Smooth muscle cell of bladder (primary cell): ENCODE results near the gene COX6B1. TPM values are rescaled to one million over a fixed set of nuclear protein-coding genes. Genes with fewer than 3 reads are reported as not detected.

ENCODE experiments used
- total RNA-seq: library from RNA; depleted of rRNA; stranded (reverse); fragments of >200 nt; gene quantifications from 2 replicates; pipeline ENCODE4 v1.2.3, GENCODE V29; 2014

The COX6B1 gene, protein sequence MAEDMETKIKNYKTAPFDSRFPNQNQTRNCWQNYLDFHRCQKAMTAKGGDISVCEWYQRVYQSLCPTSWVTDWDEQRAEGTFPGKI
- 495 and 644 TPM in 2 replicates for total RNA-seq

DNA sequence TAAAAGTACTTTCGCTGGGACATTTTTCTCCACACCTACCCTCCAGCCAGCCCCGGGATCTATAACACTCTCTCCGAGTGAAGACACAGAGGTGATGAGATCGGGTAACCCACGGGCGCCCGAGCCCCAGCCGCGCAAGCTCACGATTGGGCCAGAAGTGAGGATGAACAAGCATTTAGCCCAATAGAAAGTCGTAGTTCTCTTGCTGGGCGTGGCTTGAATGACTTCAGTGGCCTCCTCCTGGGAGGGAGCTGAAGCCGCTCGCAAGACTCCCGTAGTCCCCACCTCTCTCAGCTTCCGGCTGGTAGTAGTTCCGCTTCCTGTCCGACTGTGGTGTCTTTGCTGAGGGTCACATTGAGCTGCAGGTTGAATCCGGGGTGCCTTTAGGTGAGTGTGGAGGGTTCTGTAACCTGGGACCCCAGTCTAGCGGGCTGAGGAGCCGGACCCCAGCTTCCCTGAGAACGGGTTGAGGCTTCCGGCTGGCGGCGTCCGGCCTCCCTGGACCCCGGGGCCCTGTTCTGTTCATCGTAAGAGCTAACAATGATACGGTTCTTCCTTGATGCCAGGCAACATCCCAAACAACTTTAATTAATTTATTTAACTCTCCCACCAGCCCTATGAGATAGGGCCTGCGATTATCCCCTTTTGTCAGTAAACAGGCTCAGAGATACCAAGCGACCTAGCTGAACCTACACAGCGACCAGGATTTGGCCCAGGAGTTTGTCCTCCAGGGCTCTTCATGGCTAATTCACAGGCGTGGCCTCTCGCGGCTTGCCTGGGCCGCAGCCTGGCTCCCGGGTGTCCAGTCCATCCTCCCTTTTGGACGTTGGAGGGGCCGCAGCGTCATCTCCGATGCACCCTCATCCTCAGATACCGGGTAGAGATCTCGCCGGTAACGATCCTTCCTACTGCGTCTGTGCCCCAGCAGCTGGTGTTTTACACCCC, at the start of gene COX6B1:
Gene COX6B1 (plus strand): TSS at position 307 of the 945 bp plus-strand sequence. CDS start 2,921 bp downstream, outside the sequence.

DNA sequence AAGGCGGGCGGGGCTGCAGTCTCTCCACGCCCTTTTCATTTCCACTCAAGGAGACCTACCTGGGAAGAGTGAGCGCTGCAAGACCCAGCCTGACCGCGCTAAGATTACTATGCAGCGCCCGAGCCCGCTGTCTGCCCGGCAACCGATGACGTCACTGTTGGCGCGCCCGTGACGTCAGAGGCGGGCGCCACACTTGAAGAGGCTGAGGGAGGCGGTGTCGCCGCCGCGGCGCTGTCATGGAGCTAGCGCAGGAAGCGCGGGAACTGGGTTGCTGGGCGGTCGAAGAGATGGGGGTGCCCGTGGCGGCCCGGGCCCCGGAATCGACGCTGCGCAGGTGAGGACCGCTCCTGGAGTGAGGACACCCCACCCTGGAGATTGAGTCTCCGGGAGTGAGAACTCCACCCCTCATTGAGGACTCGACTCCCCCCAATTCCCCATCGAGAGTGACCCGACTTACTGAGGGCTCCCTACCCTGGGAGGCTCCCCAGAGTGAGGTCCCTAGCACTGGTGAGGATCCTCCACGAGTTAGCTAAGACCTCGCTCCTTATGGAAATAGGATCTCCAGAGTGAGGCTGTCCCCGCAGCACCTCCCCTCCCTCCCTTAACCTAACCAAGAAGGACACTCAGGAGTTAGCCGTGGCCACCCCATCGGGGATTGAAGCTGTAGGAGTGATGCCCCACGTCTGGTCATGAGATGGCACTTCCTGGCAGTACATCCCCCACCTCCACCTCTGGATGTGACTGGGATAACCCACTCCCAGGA, 35.4 kb upstream of the COX6B1 start, which contains the start of gene HAUS5:
Gene HAUS5 (plus strand): TSS at position 177 of the 763 bp plus-strand sequence. CDS start 60 bp downstream, at position 237.

DNA sequence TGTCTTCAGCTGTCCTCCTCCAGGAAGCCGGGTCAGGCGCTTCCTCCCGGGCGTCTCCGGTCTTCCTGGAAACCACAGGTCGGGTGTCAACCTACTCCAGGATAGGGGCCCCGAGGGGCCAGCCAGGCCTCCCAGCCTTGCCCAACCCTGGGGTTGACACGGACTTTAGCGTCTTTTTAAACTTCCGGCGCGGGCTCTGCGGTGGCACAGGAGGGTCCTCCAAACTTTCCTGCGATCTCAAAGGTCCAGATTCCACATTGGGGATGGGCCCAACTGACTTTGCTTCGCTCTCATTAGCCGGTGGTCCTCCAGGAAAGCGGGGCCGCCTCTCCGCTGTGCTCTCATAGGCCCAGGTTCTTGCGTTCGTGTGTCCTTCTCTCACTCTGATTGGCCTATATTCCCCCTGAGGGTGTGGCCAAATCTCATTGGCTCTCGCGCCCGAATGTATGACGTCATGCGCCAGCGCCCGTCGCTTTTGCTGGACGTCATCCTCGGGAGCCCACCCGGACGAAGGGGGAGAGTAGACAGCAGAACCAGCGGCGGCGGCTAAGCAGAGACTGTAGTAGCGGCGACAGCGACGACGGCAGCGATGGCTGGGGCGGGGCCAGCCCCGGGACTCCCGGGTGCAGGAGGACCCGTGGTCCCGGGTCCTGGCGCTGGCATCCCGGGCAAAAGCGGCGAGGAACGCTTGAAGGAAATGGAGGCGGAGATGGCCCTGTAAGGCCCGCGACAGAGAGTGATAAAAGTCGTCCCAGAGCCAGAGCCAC, 19.4 kb upstream of the COX6B1 start, which contains the start of gene RBM42:
Gene RBM42 (plus strand): TSS at position 472 of the 767 bp plus-strand sequence. CDS start 118 bp downstream, at position 590.

DNA sequence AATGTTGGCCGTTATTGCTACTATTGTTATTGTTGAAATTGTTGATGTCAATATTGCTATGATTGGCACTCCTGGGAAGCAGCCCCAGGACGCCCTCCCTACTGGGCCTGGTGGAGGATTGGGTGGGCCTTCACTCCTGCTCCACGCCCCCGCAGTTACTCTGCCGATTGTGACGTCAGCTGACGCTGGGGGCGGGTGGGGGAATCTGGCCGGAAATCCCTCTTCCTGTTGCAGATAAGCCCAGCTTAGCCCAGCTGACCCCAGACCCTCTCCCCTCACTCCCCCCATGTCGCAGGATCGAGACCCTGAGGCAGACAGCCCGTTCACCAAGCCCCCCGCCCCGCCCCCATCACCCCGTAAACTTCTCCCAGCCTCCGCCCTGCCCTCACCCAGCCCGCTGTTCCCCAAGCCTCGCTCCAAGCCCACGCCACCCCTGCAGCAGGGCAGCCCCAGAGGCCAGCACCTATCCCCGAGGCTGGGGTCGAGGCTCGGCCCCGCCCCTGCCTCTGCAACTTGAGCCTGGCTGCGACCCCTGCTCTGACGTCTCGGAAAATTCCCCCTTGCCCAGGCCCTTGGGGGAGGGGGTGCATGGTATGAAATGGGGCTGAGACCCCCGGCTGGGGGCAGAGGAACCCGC, 6.5 kb upstream of the COX6B1 start, which contains the start of gene ETV2:
Gene ETV2 (plus strand): TSS at position 231 of the 637 bp plus-strand sequence. CDS start 716 bp downstream, outside the sequence.

DNA sequence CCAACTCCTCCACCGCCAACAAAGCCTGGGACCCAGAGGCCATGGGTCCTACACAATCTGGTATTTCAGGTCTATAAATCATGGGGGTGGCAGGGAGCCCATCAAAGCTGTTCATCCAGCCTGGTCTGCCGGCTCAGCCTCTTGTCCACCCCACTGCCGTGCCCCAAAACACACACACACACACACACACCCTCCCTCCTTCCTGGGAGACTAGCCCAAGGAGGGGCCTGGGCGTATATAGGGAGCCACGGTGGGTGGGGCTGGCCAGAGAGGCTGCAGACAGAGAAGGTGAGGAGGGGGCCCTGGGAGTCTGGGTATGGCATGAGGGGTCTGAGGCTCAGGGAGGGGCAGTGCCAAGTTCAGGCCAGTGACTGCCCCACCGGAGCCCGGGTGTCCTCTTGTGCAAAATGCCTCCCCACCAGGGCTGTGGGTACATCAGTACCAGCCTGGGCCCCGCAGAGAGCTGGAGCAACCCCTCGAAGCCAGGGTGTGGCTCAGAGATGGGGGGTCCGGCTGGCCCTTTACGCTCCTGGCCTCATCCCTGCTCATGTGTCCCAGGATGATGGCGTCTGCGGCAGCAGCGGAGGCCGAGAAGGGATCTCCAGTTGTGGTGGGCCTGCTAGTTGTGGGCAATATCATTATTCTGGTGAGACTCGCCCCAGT, 18.3 kb downstream of the COX6B1 start, which contains the start of gene UPK1A:
Gene UPK1A (plus strand): TSS at position 267 of the 663 bp plus-strand sequence. CDS start 296 bp downstream, at position 563.

DNA sequence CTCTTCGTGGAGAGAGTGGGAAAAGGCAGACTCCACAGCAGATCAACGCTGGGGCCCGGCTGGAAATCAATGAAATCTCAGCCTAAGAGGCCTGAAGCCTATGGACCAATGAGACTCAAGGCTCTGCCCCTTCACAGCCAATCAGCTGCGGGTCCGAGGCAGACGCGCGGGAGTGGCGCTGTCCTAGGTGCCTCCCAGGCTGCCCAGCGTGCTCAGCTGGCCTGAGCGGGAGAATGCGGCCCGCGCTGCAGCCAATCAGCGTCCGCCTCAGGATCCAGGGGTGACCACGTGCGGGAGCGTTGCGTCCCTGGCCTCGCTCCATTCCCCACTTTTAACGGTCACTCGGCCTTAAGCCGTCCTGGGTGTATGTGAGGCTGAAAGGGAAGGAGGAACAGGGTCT, 56.1 kb downstream of the COX6B1 start, which contains the start of gene ZBTB32:
Gene ZBTB32 (plus strand): TSS at position 341 of the 400 bp plus-strand sequence. CDS start 10,069 bp downstream, outside the sequence.

Other genes starting within 250 kb of the COX6B1 start
- not detected in 2 replicates for gene FFAR2, start 200.1 kb upstream of the COX6B1 start, total RNA-seq
- not detected in 2 replicates for gene KRTDAP, start 157.9 kb upstream of the COX6B1 start, total RNA-seq
- gene DMKN, start 134.7 kb upstream of the COX6B1 start, total RNA-seq, result 4.0 and 18.3 TPM in 2 replicates
- gene SBSN, start 120.0 kb upstream of the COX6B1 start, total RNA-seq, result 2.1 and 9.3 TPM in 2 replicates
- gene GAPDHS, start 114.9 kb upstream of the COX6B1 start, total RNA-seq, result not detected in 2 replicates
- 81.8 and 120 TPM in 2 replicates for gene TMEM147, start 102.7 kb upstream of the COX6B1 start, total RNA-seq
- gene ATP4A, start 84.7 kb upstream of the COX6B1 start, total RNA-seq, result not detected in 2 replicates
- not detected in 2 replicates for gene PMIS2, start 62.1 kb upstream of the COX6B1 start, total RNA-seq
- gene HAUS5, start 35.6 kb upstream of the COX6B1 start, total RNA-seq, result 3.0 and 3.5 TPM in 2 replicates
- gene RBM42, start 19.3 kb upstream of the COX6B1 start, total RNA-seq, result 33.4 and 34.0 TPM in 2 replicates
- 0.18 and 0.28 TPM in 2 replicates for gene ETV2, start 6.6 kb upstream of the COX6B1 start, total RNA-seq
- gene UPK1A, start 18.2 kb downstream of the COX6B1 start, total RNA-seq, result 0.09 TPM in 1 of 2 replicates, not detected in the other
- not detected in 2 replicates for gene ZBTB32, start 56.2 kb downstream of the COX6B1 start, total RNA-seq
- gene KMT2B, start 69.7 kb downstream of the COX6B1 start, total RNA-seq, result 2.6 and 4.2 TPM in 2 replicates
- gene IGFLR1, start 94.1 kb downstream of the COX6B1 start, total RNA-seq, result 1.00 and 1.8 TPM in 2 replicates
- gene U2AF1L4, start 97.1 kb downstream of the COX6B1 start, total RNA-seq, result 5.5 and 7.8 TPM in 2 replicates
- 13.5 and 14.0 TPM in 2 replicates for gene PSENEN, start 97.3 kb downstream of the COX6B1 start, total RNA-seq
- 7.4 and 10.1 TPM in 2 replicates for gene LIN37, start 100.3 kb downstream of the COX6B1 start, total RNA-seq
- gene HSPB6, start 108.7 kb downstream of the COX6B1 start, total RNA-seq, result 50.3 and 88.4 TPM in 2 replicates
- 2.5 and 3.3 TPM in 2 replicates for gene PROSER3, start 109.9 kb downstream of the COX6B1 start, total RNA-seq
- gene ARHGAP33, start 127.2 kb downstream of the COX6B1 start, total RNA-seq, result 1.00 and 1.3 TPM in 2 replicates
- not detected in 2 replicates for gene PRODH2, start 164.5 kb downstream of the COX6B1 start, total RNA-seq
- not detected in 2 replicates for gene NPHS1, start 204.2 kb downstream of the COX6B1 start, total RNA-seq
- not detected in 2 replicates for gene KIRREL2, start 208.6 kb downstream of the COX6B1 start, total RNA-seq
- 1.7 and 3.9 TPM in 2 replicates for gene APLP1, start 220.3 kb downstream of the COX6B1 start, total RNA-seq